Left lung (tissue), 10 donors: ENCODE results near the gene LRRC75A. TPM values are rescaled to one million over a fixed set of nuclear protein-coding genes. Genes with fewer than 3 reads are reported as not detected.

Source experiments
- ATAC-seq: fragments of 200-7000 bp; cut with Tn5 transposase; one replicate; pipeline ENCODE4 v1.9.1; 2020; ENCODE audit warnings: moderate library complexity
- DNase-seq, 4 donors: peaks; one replicate each; pipeline ENCODE4 v3.0.0-alpha.2; 2013 to 2020
- H3K27ac ChIP-seq, 2 donors: fragments of 200-600 bp; sonication (generic) in 1 of 2; one replicate each; pipeline versions ENCODE4 v1.5.0 to v1.8.0; 2020 to 2021
- H3K27me3 ChIP-seq, 2 donors: fragments of 200-600 bp; sonication (generic) in 1 of 2; one replicate each; pipeline versions ENCODE4 v1.5.0 to v1.8.0; 2020 to 2021
- H3K36me3 ChIP-seq, 2 donors: fragments of 200-600 bp; sonication (generic) in 1 of 2; one replicate each; pipeline versions ENCODE4 v1.5.0 to v1.8.0; 2020 to 2021
- H3K4me1 ChIP-seq, 2 donors: fragments of 200-600 bp; one replicate each; pipeline ENCODE4 v1.8.0; 2021
- H3K4me3 ChIP-seq, 2 donors: fragments of 200-600 bp; sonication (generic) in 1 of 2; one replicate each; pipeline versions ENCODE4 v1.5.0 to v1.8.0; 2020 to 2021; ENCODE audit warnings: mild to moderate bottlenecking in 1 of 2
- H3K9me3 ChIP-seq, 2 donors: fragments of 200-600 bp; sonication (generic) in 1 of 2; one replicate each; pipeline versions ENCODE4 v1.5.0 to v1.8.0; 2020 to 2021
- CTCF ChIP-seq, 2 donors: fragments of 200-600 bp; sonication (generic) in 1 of 2; IDR thresholded peaks; one replicate each; pipeline versions ENCODE4 v1.5.0 to v1.8.0; 2021; ENCODE audit warnings: antibody characterized with exemption in 2 of 2
- intact Hi-C, 2 donors: fragments of 100-400 bp; cut with DNase I; formaldehyde crosslinking; loops; one replicate each; pipeline versions ENCODE4 v1.11.2 to v1.14.2; 2022
- polyA plus RNA-seq, 6 donors: library from polyadenylated mRNA; unstranded; fragments of 120-200 nt; gene quantifications; one replicate each; pipeline ENCODE4 v1.2.1, GENCODE V29; 2013; ENCODE audit not compliant: insufficient read length in 6 of 6
- total RNA-seq, 2 donors: library from RNA; stranded (reverse); fragmentation: NEBNext Ultra II Directional; extraction: Animal tissue kit (Norgen Biotek cat#: 25700); gene quantifications; one replicate each; pipeline ENCODE4 v1.2.1, GENCODE V29; 2021
- donor health status: DM: no; HTN: yes; CAD: no.
- donor health status: DM: no; HTN: no; CAD: no.

The LRRC75A gene
- total and polyA plus RNA-seq, 8 donors, result 2.9 to 7.1 (median 5.7) TPM

DNA sequence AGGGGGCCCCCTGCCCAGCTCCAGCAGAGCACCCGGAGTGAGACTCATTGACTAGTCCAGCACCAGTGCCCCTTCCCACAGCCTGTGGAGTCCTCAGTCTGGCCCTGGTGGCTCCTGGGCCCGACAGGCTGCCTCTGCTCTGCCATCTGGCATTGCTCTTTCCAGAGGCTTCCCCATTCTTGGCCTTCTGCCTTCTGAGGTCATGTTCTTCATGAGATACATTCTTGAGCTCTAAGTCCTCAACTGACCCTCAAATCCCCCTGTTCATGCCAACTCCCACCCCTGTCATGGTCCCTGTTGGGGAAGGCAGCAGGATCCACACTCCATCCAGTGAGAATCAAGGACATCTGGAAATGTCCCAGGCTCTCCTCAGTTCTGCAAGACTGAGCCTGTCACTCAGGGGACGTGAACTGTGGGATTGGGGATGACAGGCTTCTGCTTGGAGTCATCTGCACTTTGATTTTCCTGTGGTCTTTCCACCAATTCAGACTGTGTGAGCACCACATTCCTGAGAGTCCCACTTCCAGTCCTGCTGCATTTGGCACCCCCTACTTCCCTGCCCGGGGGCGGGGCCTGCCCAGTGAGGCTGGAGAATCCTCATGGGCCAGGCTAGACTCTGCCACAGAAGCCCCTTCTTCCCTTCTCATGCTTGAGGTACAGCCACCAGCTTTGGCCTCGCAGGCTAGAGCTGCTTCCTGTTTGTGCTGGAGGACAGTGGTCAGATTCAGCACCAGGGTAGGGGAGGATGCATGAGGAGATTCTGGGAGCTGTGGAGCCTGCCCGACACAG lies 73.9 kb downstream of the LRRC75A start:
- Histone ChIP-seq H3K27ac (peak overlapping the region; percentile 70 to 93), H3K27me3 (no peaks in the 10 kb centered on the region), H3K36me3 (peaks cover 0 to 59% of the 10 kb centered on the region in 2 donors), H3K4me3 (no peak overlapping the region), H3K9me3 (no peaks in the 10 kb centered on the region), H3K4me1 (peaks cover 22 to 44% of the 10 kb centered on the region in 2 donors)
- ATAC-seq (no peak), DNase-seq (no peak)
- TF ChIP-seq CTCF (IDR thresholded peaks at IDR 0.05), result no peak
- intact Hi-C loops, result no loop called here

- Histone ChIP-seq H3K36me3 (peaks cover 0 to 52% of the 10 kb centered on the region in 2 donors), H3K4me1 (peaks cover 22 to 44% of the 10 kb centered on the region in 2 donors), H3K9me3 (no peaks in the 10 kb centered on the region), H3K27me3 (no peaks in the 10 kb centered on the region), H3K27ac (peak overlapping the region in 1 of 2 donors; percentile 93), H3K4me3 (no peak overlapping the region)
- ATAC-seq, result no peak
- no peak for DNase-seq
- intact Hi-C loops, result no loop called here
- no peak for TF ChIP-seq CTCF (IDR thresholded peaks at IDR 0.05)
Measured at GRCh38 chr17:16417399-16417798, 74.6 kb downstream of the LRRC75A start.

DNA sequence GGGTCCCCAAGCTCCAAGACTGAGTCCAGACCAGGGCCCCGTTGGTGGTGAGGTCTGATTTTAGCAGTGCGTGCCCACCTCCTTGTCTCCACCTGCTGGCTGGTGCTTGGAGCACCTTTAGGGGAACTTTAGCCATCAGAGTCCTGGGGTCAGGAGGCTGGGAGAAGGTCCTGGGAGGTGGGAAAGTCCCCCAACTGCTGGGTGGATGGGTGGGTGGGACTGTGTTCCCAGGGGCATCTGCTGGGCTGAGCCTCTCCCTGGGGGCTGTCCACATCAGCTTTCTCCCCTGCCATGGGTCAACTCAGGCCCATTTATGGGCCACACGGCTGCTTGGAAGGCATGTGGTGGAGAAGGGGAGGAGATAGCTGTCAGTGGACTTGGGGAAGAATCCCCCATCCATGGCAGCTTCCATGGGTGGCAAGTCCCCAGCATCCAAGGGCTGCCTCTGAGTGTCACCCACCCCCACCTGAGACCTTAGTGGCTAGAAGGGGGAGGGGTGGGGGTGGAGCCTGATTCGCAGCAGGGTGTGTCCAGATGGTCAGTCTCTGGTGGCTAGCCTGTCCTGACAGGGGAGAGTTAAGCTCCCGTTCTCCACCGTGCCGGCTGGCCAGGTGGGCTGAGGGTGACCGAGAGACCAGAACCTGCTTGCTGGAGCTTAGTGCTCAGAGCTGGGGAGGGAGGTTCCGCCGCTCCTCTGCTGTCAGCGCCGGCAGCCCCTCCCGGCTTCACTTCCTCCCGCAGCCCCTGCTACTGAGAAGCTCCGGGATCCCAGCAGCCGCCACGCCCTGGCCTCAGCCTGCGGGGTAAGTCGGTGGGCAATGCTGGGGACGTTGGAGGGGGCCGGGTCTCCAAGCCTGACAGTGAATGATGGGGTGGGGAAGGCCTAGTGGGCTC lies 76.7 kb downstream of the LRRC75A start, which contains the start of gene TRPV2:
TRPV2 (plus strand) TSS at position 541 of the 894 bp plus-strand sequence. CDS start 2,098 bp downstream, outside the sequence.
- peaks cover 0 to 31% of the 10 kb centered on the region in 2 donors for H3K36me3 ChIP-seq
- peak; percentile 23 for ATAC-seq
- H3K4me3 ChIP-seq, result peak within 1 kb of the TSS; percentile 36 to 77
- no peak for TF ChIP-seq CTCF (IDR thresholded peaks at IDR 0.05)
- H3K4me1 ChIP-seq, result peaks cover 22 to 43% of the 10 kb centered on the region in 2 donors
- no peaks in the 10 kb centered on the region for H3K9me3 ChIP-seq
- DNase-seq, result peak in 1 of 4 donors; percentile 91
- no peaks in the 10 kb centered on the region for H3K27me3 ChIP-seq
- intact Hi-C loops, result no loop called here
- peak within 1 kb of the TSS; percentile 88 to 93 for H3K27ac ChIP-seq

GRCh38 chr17:16407911-16408588 lies 83.9 kb downstream of the LRRC75A start:
- no peaks in the 10 kb centered on the region for H3K9me3 ChIP-seq
- no peak overlapping the region for H3K4me3 ChIP-seq
- intact Hi-C loops, result no loop called here
- peak overlapping the region; percentile 50 to 65 for H3K27ac ChIP-seq
- peaks cover 0 to 20% of the 10 kb centered on the region in 2 donors for H3K4me1 ChIP-seq
- peak; percentile 28 for ATAC-seq
- no peak for TF ChIP-seq CTCF (IDR thresholded peaks at IDR 0.05)
- peaks cover 0 to 30% of the 10 kb centered on the region in 2 donors for H3K27me3 ChIP-seq
- DNase-seq, result peak in 2 of 4 donors; percentile 50 to 70
- H3K36me3 ChIP-seq, result no peaks in the 10 kb centered on the region
